GM18951 (cell line): Measurements from ENCODE around the gene FSCN2.
"Not testable (repeated sequence)": the region's sequence is repeated elsewhere in the genome, so short reads cannot be mapped to it uniquely, and the experiment has no call there.

Source experiments
- POLR2A ChIP-seq: IDR thresholded peaks from 4 replicates; pipeline ENCODE4 v1.6.1; 2011; ENCODE audit warnings: mild to moderate bottlenecking; ENCODE audit not compliant: insufficient read length, insufficient read depth; ENCODE audit errors: extremely low read depth
- in situ Hi-C: fragments of 300-500 bp; cut with MboI; formaldehyde crosslinking; loops from one replicate; pipeline ENCODE4 v1.12.0; 2022; ENCODE audit warnings: low sequenced_read_pairs, mixed read lengths, inconsistent platforms; ENCODE audit not compliant: unreplicated experiment

The FSCN2 gene

DNA sequence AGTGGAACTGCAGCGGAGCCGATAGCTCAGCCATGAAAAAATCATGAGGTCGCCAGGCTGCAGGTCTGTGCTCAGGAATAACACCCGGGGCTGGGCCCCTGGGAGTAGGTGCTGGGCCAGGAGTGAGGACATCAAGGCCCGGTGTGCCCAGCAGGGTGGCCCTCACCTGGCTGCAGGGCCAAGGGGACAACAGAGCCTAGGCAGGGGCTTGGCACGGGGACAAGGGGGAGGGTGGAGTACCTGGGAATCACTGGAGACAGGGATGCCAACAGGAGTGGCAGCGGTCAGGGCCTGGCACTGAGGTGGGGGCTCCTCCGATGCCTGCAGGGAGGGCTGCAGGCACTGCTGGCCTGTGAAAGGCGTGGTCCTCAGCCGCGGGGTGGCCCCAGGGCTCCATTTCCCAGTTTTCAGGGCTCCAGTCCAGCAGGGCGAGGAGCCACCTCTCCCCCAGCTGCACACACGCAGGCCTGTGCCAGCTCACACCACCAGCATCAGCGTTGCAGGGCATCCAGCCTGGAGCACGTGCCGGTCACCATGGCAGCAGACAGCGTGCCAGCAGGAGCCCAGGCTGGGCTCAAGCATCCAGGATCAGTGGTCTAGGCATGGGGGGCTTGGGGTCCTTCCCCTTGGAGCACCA is 4.7 kb upstream of the FSCN2 start:
- in situ Hi-C loops, result no loop called here
- no peak for TF ChIP-seq POLR2A

- no peak for TF ChIP-seq POLR2A
- in situ Hi-C loops, result no loop called here
Measured at GRCh38 chr17:81524039-81524864, 3.9 kb upstream of the FSCN2 start.

DNA sequence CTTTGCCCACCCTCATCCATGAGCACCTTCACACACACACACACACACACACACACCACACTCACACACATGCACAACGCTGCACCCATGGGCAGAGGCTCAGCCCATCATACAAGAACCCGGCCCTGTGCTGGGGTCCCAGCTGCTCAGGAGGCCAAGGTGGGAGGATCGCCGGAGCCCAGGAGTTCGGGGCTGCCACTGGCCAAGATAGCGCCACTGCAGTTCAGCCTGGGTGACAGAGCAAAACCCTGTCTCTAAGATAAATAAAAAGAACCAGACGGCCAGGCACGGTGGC is 3.4 kb upstream of the FSCN2 start:
- in situ Hi-C loops, result no loop called here
- TF ChIP-seq POLR2A, result no peak

- no peak for TF ChIP-seq POLR2A
- in situ Hi-C loops, result no loop called here
Measured at GRCh38 chr17:81526662-81527571, 1.3 kb upstream of the FSCN2 start.

DNA sequence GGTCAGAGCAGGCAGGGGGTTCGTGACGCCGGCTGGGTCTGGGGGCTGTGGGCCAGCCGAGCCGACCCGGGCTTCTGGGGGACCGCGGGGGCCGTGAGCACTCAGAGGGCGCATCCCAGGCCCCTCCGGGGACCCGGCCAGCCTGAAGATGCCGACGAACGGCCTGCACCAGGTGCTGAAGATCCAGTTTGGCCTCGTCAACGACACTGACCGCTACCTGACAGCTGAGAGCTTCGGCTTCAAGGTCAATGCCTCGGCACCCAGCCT is 140 bp downstream of the FSCN2 start:
- in situ Hi-C loops, result no loop called here

DNA sequence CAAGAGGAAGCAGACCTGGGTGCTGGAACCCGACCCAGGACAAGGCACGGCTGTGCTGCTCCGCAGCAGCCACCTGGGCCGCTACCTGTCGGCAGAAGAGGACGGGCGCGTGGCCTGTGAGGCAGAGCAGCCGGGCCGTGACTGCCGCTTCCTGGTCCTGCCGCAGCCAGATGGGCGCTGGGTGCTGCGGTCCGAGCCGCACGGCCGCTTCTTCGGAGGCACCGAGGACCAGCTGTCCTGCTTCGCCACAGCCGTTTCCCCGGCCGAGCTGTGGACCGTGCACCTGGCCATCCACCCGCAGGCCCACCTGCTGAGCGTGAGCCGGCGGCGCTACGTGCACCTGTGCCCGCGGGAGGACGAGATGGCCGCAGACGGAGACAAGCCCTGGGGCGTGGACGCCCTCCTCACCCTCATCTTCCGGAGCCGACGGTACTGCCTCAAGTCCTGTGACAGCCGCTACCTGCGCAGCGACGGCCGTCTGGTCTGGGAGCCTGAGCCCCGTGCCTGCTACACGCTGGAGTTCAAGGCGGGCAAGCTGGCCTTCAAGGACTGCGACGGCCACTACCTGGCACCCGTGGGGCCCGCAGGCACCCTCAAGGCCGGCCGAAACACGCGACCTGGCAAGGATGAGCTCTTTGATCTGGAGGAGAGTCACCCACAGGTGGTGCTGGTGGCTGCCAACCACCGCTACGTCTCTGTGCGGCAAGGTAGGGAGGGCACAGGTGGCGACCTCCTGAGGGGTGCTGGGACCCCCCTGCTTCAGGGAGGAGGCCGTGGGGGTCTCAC is 667 bp downstream of the FSCN2 start:
- no peak for TF ChIP-seq POLR2A
- in situ Hi-C loops, result no loop called here

More for the DNA sequence above, 140 bp downstream of the FSCN2 start:
- TF ChIP-seq POLR2A, result no peak

GRCh38 chr17:81529437-81529803 is 1.2 kb downstream of the FSCN2 start:
- in situ Hi-C loops, result no loop called here

DNA sequence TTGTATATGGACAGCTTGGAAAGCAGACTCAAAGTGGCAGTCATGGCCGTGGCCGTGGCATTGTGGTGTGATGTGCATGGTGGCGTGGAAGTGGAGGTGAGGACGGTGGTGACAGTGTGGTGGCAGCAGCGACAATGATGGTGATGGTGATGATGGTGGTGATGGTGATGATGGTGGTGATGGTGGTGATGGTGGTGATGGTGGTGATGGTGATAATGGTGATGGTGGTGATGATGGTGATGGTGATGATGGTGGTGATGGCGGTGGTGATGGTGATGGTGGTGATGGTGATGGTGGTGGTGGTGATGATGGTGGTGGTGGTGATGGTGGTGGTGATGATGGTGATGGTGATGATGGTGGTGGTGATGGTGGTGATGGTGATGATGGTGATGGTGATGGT is 2.8 kb downstream of the FSCN2 start:
- in situ Hi-C loops, result not testable (repeated sequence)

More at GRCh38 chr17:81529437-81529803, 1.2 kb downstream of the FSCN2 start:
- TF ChIP-seq POLR2A, result no peak

DNA sequence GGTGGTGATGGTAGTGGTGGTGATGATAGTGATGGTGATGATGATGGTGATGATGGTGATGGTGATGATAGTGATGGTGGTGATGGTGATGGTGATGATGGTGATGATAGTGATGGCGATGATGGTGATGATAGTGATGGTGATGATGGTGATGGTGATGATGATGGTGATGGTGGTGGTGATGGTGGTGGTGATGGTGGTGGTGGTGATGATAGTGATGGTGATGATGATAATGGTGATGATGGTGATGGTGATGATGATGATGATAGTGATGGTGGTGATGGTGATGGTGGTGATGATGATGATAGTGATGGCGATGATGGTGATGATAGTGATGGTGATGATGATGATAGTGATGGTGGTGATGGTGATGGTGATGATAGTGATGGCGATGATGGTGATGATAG is 3.8 kb downstream of the FSCN2 start:
- in situ Hi-C loops, result not testable (repeated sequence)

GRCh38 chr17:81532490-81533287 is 4.5 kb downstream of the FSCN2 start:
- in situ Hi-C loops, result no loop called here
- no peak for TF ChIP-seq POLR2A

GRCh38 chr17:81533339-81534141 is 5.4 kb downstream of the FSCN2 start:
- in situ Hi-C loops, result no loop called here
- no peak for TF ChIP-seq POLR2A
